Trophoblast cell (in vitro differentiated cells and primary cell): ENCODE measurements around the gene RASA3.
A peak's percentile ranks its signal among the peaks of the same experiment; 100 is the strongest.

Experiments used
- DNase-seq, 2 donors: peaks; one replicate each; pipeline ENCODE4 v3.0.0-alpha.2; 2016
- H2AFZ ChIP-seq: 2 replicates; pipeline ENCODE4 v1.6.1; 2013; ENCODE audit warnings: low read length, moderate library complexity, mild to moderate bottlenecking; ENCODE audit not compliant: insufficient read depth, poor library complexity
- H2AK5ac ChIP-seq: 2 replicates; pipeline ENCODE4 v1.6.1; 2013; ENCODE audit warnings: mild to moderate bottlenecking, low read length
- H2BK120ac ChIP-seq: 2 replicates; pipeline ENCODE4 v1.6.1; 2013; ENCODE audit warnings: low read length, mild to moderate bottlenecking, moderate library complexity; ENCODE audit not compliant: insufficient read depth, poor library complexity
- H2BK12ac ChIP-seq: 2 replicates; pipeline ENCODE4 v1.6.1; 2013; ENCODE audit warnings: mild to moderate bottlenecking, low read length, moderate library complexity
- H2BK5ac ChIP-seq: 2 replicates; pipeline ENCODE4 v1.6.1; 2013; ENCODE audit warnings: low read length, low read depth, moderate library complexity, mild to moderate bottlenecking; ENCODE audit not compliant: poor library complexity
- H3K14ac ChIP-seq: 2 replicates; pipeline ENCODE4 v1.6.1; 2013; ENCODE audit warnings: mild to moderate bottlenecking, low read length
- H3K18ac ChIP-seq: 2 replicates; pipeline ENCODE4 v1.6.1; 2013; ENCODE audit warnings: mild to moderate bottlenecking, low read length
- H3K23ac ChIP-seq: 2 replicates; pipeline ENCODE4 v1.6.1; 2013; ENCODE audit warnings: low read length
- H3K27ac ChIP-seq: 2 replicates; pipeline ENCODE4 v1.5.1; 2013; ENCODE audit warnings: low read depth, mild to moderate bottlenecking, inconsistent platforms, low read length, moderate library complexity
- H3K27me3 ChIP-seq: 2 replicates; pipeline ENCODE4 v1.6.1; 2013; ENCODE audit warnings: inconsistent platforms, mild to moderate bottlenecking, low read length, moderate library complexity; ENCODE audit not compliant: insufficient read depth
- H3K36me3 ChIP-seq, 2 experiments: 1 replicate in 1 of 2; 2 replicates in 1 of 2; pipeline ENCODE4 v1.6.1; 2013; ENCODE audit warnings: low read length in 2 of 2, mild to moderate bottlenecking in 2 of 2, moderate library complexity in 1 of 2; ENCODE audit not compliant: insufficient read depth in 2 of 2, control insufficient read depth in 1 of 2
- H3K4ac ChIP-seq: 2 replicates; pipeline ENCODE4 v1.6.1; 2013; ENCODE audit warnings: low read depth, mild to moderate bottlenecking, low read length, moderate library complexity
- H3K4me1 ChIP-seq, 2 experiments: 1 replicate in 1 of 2; 2 replicates in 1 of 2; pipeline ENCODE4 v1.6.1; 2013; ENCODE audit warnings: low read length in 2 of 2, mild to moderate bottlenecking in 2 of 2, moderate library complexity in 1 of 2; ENCODE audit not compliant: insufficient read depth in 2 of 2, control insufficient read depth in 1 of 2
- H3K4me2 ChIP-seq: 2 replicates; pipeline ENCODE4 v1.6.1; 2013; ENCODE audit warnings: inconsistent platforms, mild to moderate bottlenecking, low read length, moderate library complexity
- H3K4me3 ChIP-seq: 2 replicates; pipeline ENCODE4 v1.5.1; 2013; ENCODE audit warnings: mild to moderate bottlenecking, low read depth, low read length, inconsistent platforms
- H3K79me1 ChIP-seq: one replicate; pipeline ENCODE4 v1.6.1; 2013; ENCODE audit warnings: low read length
- H3K79me2 ChIP-seq: 2 replicates; pipeline ENCODE4 v1.6.1; 2013; ENCODE audit warnings: low read length, mild to moderate bottlenecking; ENCODE audit not compliant: control insufficient read depth, insufficient read depth, poor library complexity
- H3K9ac ChIP-seq: 2 replicates; pipeline ENCODE4 v1.6.1; 2013; ENCODE audit warnings: mild to moderate bottlenecking, low read length
- H3K9me3 ChIP-seq: 2 replicates; pipeline ENCODE4 v1.6.1; 2013; ENCODE audit warnings: low read depth, mild to moderate bottlenecking, control low read depth, inconsistent platforms, low read length; ENCODE audit not compliant: insufficient read depth
- H4K12ac ChIP-seq: 2 replicates; pipeline ENCODE4 v1.6.1; 2013; ENCODE audit warnings: low read depth, mild to moderate bottlenecking, low read length, moderate library complexity
- H4K8ac ChIP-seq: 2 replicates; pipeline ENCODE4 v1.6.1; 2013; ENCODE audit warnings: low read depth, mild to moderate bottlenecking, low read length, moderate library complexity
- H4K91ac ChIP-seq: one replicate; pipeline ENCODE4 v1.6.1; 2013; ENCODE audit warnings: low read depth, mild to moderate bottlenecking, low read length, moderate library complexity
- WGBS: extraction: QIAGEN DNeasy Blood & Tissue Kit; methylation state at CpG from one replicate; pipeline ENCODE4 v1.1.7; 2013; ENCODE audit warnings: missing lambda C conversion rate; ENCODE audit not compliant: insufficient read length, insufficient coverage; ENCODE audit errors: extremely low coverage; 5-methylcytosine and 5-hydroxymethylcytosine counted together

Gene RASA3

DNA sequence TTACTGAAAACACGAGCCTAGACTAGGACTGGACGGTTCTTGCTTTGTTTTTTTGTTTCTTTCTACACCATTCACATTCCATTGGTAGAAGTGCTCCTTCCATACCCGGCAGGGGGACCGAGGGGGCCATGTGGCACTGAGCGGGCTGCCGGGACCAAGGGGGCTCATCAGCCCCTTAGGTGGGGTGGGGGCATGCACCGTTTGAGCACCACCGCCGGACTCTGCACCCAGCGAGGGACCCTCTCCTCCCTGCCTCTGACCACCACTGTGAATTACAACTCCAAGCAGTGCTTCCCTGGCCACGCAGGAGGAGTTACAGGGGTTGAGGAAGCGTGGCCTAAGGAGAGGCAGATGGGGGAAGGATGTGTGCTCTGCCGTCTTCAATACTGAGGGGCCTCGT is 31.6 kb upstream of the RASA3 start:
- Histone ChIP-seq H3K4ac (no peak overlapping the region), H2BK12ac (no peak overlapping the region)

DNA sequence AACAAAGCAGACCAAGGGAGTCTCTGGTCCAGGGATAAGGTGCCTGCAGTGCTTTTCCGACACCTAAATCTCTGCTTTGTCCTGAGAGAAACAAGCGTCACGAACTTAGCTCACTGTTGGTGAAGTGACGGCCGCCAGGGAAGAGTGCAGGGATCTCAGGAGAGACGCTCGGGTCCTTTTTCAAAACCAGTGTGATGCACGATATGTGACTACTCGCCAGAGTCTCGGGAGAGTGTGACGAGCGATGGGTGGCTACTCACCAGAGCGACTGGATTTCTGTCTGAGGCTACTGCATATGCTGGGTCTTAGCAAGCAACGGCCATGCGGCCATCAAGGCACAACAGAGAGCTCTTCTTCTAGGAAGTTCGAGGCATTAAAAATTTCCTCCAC is 30.1 kb upstream of the RASA3 start:
- no peaks in the 10 kb centered on the region for H3K79me2 ChIP-seq
- H2AK5ac ChIP-seq, result no peak overlapping the region
- peaks cover 1% of the 10 kb centered on the region for H3K79me1 ChIP-seq
- no peak overlapping the region for H4K12ac ChIP-seq
- no peak overlapping the region for H3K18ac ChIP-seq
- H3K4me1 ChIP-seq, result peaks cover 8 to 9% of the 10 kb centered on the region in 2 experiments
- no peak overlapping the region for H4K8ac ChIP-seq
- no peak overlapping the region for H3K14ac ChIP-seq
- no CpG with 5 or more reads among the region's 16 CpGs for WGBS
- H2BK120ac ChIP-seq, result no peak overlapping the region
- H3K27me3 ChIP-seq, result no peaks in the 10 kb centered on the region
- no peak overlapping the region for H3K9ac ChIP-seq
- no peak overlapping the region for H2BK12ac ChIP-seq
- no peak overlapping the region for H3K4ac ChIP-seq
- H4K91ac ChIP-seq, result no peak overlapping the region
- no peaks in the 10 kb centered on the region for H3K36me3 ChIP-seq
- no peak overlapping the region for H3K4me2 ChIP-seq
- no peak for DNase-seq
- no peak overlapping the region for H2BK5ac ChIP-seq
- no peaks in the 10 kb centered on the region for H3K9me3 ChIP-seq
- H3K23ac ChIP-seq, result no peak overlapping the region
- H3K4me3 ChIP-seq, result no peak overlapping the region
- peak overlapping the region; percentile 5 for H3K27ac ChIP-seq
- H2AFZ ChIP-seq, result no peak overlapping the region

More for the DNA sequence above, 31.6 kb upstream of the RASA3 start:
- H4K12ac ChIP-seq, result no peak overlapping the region
- H2AFZ ChIP-seq, result no peak overlapping the region
- H3K79me1 ChIP-seq, result peaks cover 1% of the 10 kb centered on the region
- no peaks in the 10 kb centered on the region for H3K9me3 ChIP-seq
- H3K18ac ChIP-seq, result no peak overlapping the region
- H3K9ac ChIP-seq, result no peak overlapping the region
- no peak overlapping the region for H3K4me2 ChIP-seq
- H3K36me3 ChIP-seq, result no peaks in the 10 kb centered on the region
- DNase-seq, result no peak
- H3K23ac ChIP-seq, result no peak overlapping the region
- H2BK120ac ChIP-seq, result no peak overlapping the region
- peaks cover 8 to 9% of the 10 kb centered on the region in 2 experiments for H3K4me1 ChIP-seq
- no peaks in the 10 kb centered on the region for H3K79me2 ChIP-seq
- no peaks in the 10 kb centered on the region for H3K27me3 ChIP-seq
- no peak overlapping the region for H4K8ac ChIP-seq
- H3K27ac ChIP-seq, result no peak overlapping the region
- no CpG with 5 or more reads among the region's 14 CpGs for WGBS
- no peak overlapping the region for H2AK5ac ChIP-seq
- H2BK5ac ChIP-seq, result no peak overlapping the region
- no peak overlapping the region for H3K14ac ChIP-seq
- H3K4me3 ChIP-seq, result no peak overlapping the region
- no peak overlapping the region for H4K91ac ChIP-seq

DNA sequence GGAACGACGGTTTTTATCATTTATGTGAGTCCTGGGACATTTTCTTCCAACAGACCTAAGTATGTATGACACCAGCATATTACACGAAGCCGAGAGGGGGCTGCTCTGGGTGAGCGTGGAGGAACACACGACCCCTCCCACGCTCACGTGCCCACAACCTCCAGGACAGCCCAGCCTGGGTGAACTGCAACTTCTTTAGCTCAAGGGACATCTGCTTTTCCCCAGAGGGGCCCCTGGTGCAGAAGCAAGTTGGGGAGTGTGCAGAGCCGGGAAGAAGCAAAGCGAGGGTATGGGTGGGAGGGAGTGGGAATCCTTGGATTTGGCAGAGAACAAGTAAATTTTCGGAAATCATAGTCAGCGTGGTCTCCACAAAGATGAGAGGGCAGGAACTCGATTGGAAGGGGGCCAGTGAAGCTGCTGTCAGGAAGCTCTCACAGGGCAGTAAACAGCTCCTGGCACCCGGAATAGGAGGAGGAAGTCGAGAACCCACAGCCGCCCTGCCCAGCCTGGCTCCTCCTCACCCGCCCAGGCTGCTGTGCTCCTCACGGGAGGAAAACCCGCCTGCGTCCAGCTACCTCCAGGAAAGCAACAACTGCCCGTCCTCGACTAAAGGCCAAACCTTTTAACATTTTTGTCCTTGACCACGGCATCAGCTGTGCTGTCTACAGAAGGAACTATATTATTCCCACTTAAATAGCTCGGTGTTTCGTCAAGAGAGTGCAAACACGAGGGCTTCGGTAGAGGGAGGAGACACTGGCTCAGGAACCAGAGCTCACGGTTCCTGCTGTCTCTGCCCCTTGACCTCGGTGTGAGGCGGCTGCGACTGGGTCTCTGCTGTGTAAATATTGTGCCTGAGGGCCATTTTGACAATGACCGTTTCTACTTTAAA is 29.5 kb upstream of the RASA3 start:
- H3K9ac ChIP-seq, result no peak overlapping the region
- no peak overlapping the region for H3K18ac ChIP-seq
- H3K27me3 ChIP-seq, result no peaks in the 10 kb centered on the region
- H4K8ac ChIP-seq, result no peak overlapping the region
- no peak for DNase-seq
- H3K27ac ChIP-seq, result peak overlapping the region; percentile 33
- H4K12ac ChIP-seq, result no peak overlapping the region
- H3K4ac ChIP-seq, result no peak overlapping the region
- H2BK12ac ChIP-seq, result no peak overlapping the region
- peaks cover 1% of the 10 kb centered on the region for H3K79me1 ChIP-seq
- no peak overlapping the region for H3K23ac ChIP-seq
- H2BK5ac ChIP-seq, result no peak overlapping the region
- no peak overlapping the region for H2BK120ac ChIP-seq
- peak overlapping the region; percentile 10 for H4K91ac ChIP-seq
- no peaks in the 10 kb centered on the region for H3K9me3 ChIP-seq
- H3K36me3 ChIP-seq, result no peaks in the 10 kb centered on the region
- no peak overlapping the region for H2AFZ ChIP-seq
- no CpG with 5 or more reads among the region's 32 CpGs for WGBS
- H3K14ac ChIP-seq, result no peak overlapping the region
- H3K4me2 ChIP-seq, result no peak overlapping the region
- H3K4me3 ChIP-seq, result no peak overlapping the region
- H2AK5ac ChIP-seq, result no peak overlapping the region
- no peaks in the 10 kb centered on the region for H3K79me2 ChIP-seq
- H3K4me1 ChIP-seq, result peaks cover 8 to 9% of the 10 kb centered on the region in 2 experiments

DNA sequence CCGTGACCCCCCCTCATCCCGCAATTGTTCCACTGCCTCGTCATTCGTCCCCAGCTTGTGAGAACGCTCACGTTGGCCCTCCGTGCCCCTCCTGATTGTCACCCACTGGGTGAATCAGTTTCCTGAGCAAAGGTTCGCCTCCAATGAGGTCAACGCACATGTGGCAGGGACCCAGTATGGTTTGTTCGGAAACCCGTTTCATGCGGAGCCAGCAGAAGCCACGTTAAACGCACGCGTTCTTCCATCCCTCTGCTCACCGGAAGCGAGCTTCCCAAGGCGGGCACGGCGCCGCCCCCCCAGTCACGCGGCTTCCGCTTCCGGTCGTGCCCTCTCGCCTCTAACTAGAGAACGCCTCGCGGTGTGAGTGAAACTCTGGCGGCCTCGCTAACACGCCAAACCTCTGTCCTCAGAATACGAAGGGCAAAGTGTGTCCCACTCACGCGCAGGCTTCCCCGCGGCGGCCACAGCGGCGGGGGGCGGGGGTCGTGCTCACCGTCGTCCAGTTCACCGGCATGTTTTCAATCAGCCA is 28.7 kb upstream of the RASA3 start:
- WGBS, result no CpG with 5 or more reads among the region's 47 CpGs
- Histone ChIP-seq H4K12ac (no peak overlapping the region), H3K23ac (no peak overlapping the region), H3K9ac (no peak overlapping the region), H2AK5ac (no peak overlapping the region), H3K4me2 (no peak overlapping the region), H3K79me2 (no peaks in the 10 kb centered on the region), H2BK12ac (no peak overlapping the region), H3K36me3 (no peaks in the 10 kb centered on the region), H2BK5ac (no peak overlapping the region), H3K18ac (no peak overlapping the region), H4K8ac (no peak overlapping the region), H2BK120ac (no peak overlapping the region), H3K4me1 (peaks cover 8 to 9% of the 10 kb centered on the region in 2 experiments), H4K91ac (no peak overlapping the region), H3K9me3 (no peaks in the 10 kb centered on the region), H2AFZ (no peak overlapping the region), H3K4ac (no peak overlapping the region), H3K27me3 (no peaks in the 10 kb centered on the region), H3K79me1 (peaks cover 1% of the 10 kb centered on the region), H3K27ac (no peak overlapping the region), H3K4me3 (no peak overlapping the region), H3K14ac (no peak overlapping the region)
- no peak for DNase-seq
